ENCODE measurements around the gene MYBL2. TPM values are rescaled to one million over a fixed set of nuclear protein-coding genes. Genes with fewer than 3 reads are reported as not detected.

MYBL2 gene
- total RNA-seq, 1 donor from 2014 or later = 1.4 TPM

Other genes starting within 250 kb of the MYBL2 start
- 52.0 TPM for gene SRSF6, start 209.2 kb upstream of the MYBL2 start, total RNA-seq
- gene L3MBTL1, start 159.4 kb upstream of the MYBL2 start, total RNA-seq = 3.8 TPM
- 1.1 TPM for gene SGK2, start 108.1 kb upstream of the MYBL2 start, total RNA-seq
- gene IFT52, start 76.2 kb upstream of the MYBL2 start, total RNA-seq = 6.5 TPM
- gene GTSF1L, start 59.9 kb downstream of the MYBL2 start, total RNA-seq = not detected
- 1.1 TPM for gene TOX2, start 247.7 kb downstream of the MYBL2 start, total RNA-seq